ENCODE data around the gene SLC12A6.

The SLC12A6 gene

GRCh38 chr15:34339946-34340345 lies 2.4 kb upstream of the SLC12A6 start (continued):
- TF ChIP-seq ZNF202 (tag by site-specific recombination; IDR thresholded peaks at IDR 0.05; ENCODE audit: borderline replicate concordance) (no peak), ZNF513 (tag by site-specific recombination; IDR thresholded peaks at IDR 0.05) (no peak)

GRCh38 chr15:34338347-34338746 lies 766 bp upstream of the SLC12A6 start:
- H3K36me3 ChIP-seq (ENCODE audit: control insufficient read depth in 2 of 2, insufficient read depth in 1 of 2, low read length in 2 of 2): peaks cover 6 to 23% of the 10 kb centered on the region in 2 experiments; a peak in 2 of 3 replicates
- H3K4me3 ChIP-seq (ENCODE audit: low read depth, low read length): peak overlapping the region; percentile 90; the same call in 1 of the 2 replicates
- H3K9me3 ChIP-seq (ENCODE audit: control insufficient read depth, insufficient read depth, low read depth, low read length): no peaks in the 10 kb centered on the region
- CTCF ChIA-PET: interaction anchor here (0.6 to 2.0 kb wide), 2 partner anchors 28 to 230 kb away, joined by 4 to 8 read pairs; partner anchors contain the start of gene LPCAT4
- H3K4me1 ChIP-seq (ENCODE audit: control insufficient read depth, insufficient read depth, low read length): no peaks in the 10 kb centered on the region
- POLR2A ChIA-PET: interaction anchor here (0.6 to 1.4 kb wide), 7 partner anchors 9 to 245 kb away, joined by 3 to 14 read pairs (median 3); partner anchors contain the start of genes EMC7, GOLGA8B, LPCAT4 and PGBD4
- H3K27ac ChIP-seq (ENCODE audit: extremely low read depth, low read depth, low read length): no peak overlapping the region
- TF ChIP-seq ZNF354C (tag by site-specific recombination; IDR thresholded peaks at IDR 0.05; ENCODE audit: borderline replicate concordance, low read depth): no peak
- no peak for TF ChIP-seq ZNF488 (tag by site-specific recombination; IDR thresholded peaks at IDR 0.05)
- TF ChIP-seq ZNF394 (tag by site-specific recombination; IDR thresholded peaks at IDR 0.05; ENCODE audit: borderline replicate concordance): 0 out of 2 replicates have a peak, but pooled peaks have one; percentile 15
- no peak for TF ChIP-seq ZNF266 (tag by site-specific recombination; IDR thresholded peaks at IDR 0.05; ENCODE audit: low read depth)

- CTCF ChIA-PET: no interaction called here
- H3K4me1 ChIP-seq (ENCODE audit: control insufficient read depth, insufficient read depth, low read length): no peaks in the 10 kb centered on the region
- H3K27ac ChIP-seq (ENCODE audit: extremely low read depth, low read depth, low read length): no peak overlapping the region
- peaks cover 6 to 23% of the 10 kb centered on the region in 2 experiments; a peak in 2 of 3 replicates for H3K36me3 ChIP-seq (ENCODE audit: control insufficient read depth in 2 of 2, insufficient read depth in 1 of 2, low read length in 2 of 2)
- H3K9me3 ChIP-seq (ENCODE audit: control insufficient read depth, insufficient read depth, low read depth, low read length): no peaks in the 10 kb centered on the region
- POLR2A ChIA-PET: interaction anchor here (1.4 kb wide), 1 partner anchor 30 kb away, joined by 14 read pairs; the partner anchor contains the start of gene LPCAT4
- H3K4me3 ChIP-seq (ENCODE audit: low read depth, low read length): peak overlapping the region; percentile 90
- TF ChIP-seq ZNF792 (tag by site-specific recombination; IDR thresholded peaks at IDR 0.05): no peak
- TF ChIP-seq ZXDB (tag by site-specific recombination; IDR thresholded peaks at IDR 0.05): 0 out of 2 replicates have a peak, but pooled peaks have one; percentile 24
- no peak for TF ChIP-seq ZNF2 (tag by site-specific recombination; IDR thresholded peaks at IDR 0.05)
- TF ChIP-seq KLF1 (tag by site-specific recombination; IDR thresholded peaks at IDR 0.05): no peak
- no peak for TF ChIP-seq ZNF785 (tag by site-specific recombination; IDR thresholded peaks at IDR 0.05)
- TF ChIP-seq ZNF248 (tag by site-specific recombination; IDR thresholded peaks at IDR 0.05): no peak
- peak; percentile 82 for TF ChIP-seq SCRT1 (tag by site-specific recombination; IDR thresholded peaks at IDR 0.05; ENCODE audit: borderline replicate concordance)
- 0 out of 2 replicates have a peak, but pooled peaks have one; percentile 25 for TF ChIP-seq ZNF335 (tag by site-specific recombination; conservative IDR thresholded peaks at IDR 0.05)
- TF ChIP-seq REST (tag by site-specific recombination; IDR thresholded peaks at IDR 0.05): no peak
- TF ChIP-seq BCL11B (tag by site-specific recombination; IDR thresholded peaks at IDR 0.05; ENCODE audit: low read depth): no peak
- TF ChIP-seq ZNF623 (tag by site-specific recombination; IDR thresholded peaks at IDR 0.05): no peak
- TF ChIP-seq ZNF76 (tag by site-specific recombination; IDR thresholded peaks at IDR 0.05; ENCODE audit: borderline replicate concordance, low read depth): peak; percentile 90
- no peak for TF ChIP-seq PRDM1 (tag by site-specific recombination; IDR thresholded peaks at IDR 0.05)
- TF ChIP-seq ZSCAN5A (tag by site-specific recombination; IDR thresholded peaks at IDR 0.05): no peak
- TF ChIP-seq ZNF223 (tag by site-specific recombination; IDR thresholded peaks at IDR 0.05): no peak
- TF ChIP-seq ZSCAN18 (tag by site-specific recombination; IDR thresholded peaks at IDR 0.05): no peak
- TF ChIP-seq HOXA7 (CRISPR knock-in tag; IDR thresholded peaks at IDR 0.05; ENCODE audit: borderline replicate concordance): no peak
- TF ChIP-seq ZNF114 (tag by site-specific recombination; IDR thresholded peaks at IDR 0.05): no peak
These were observed 507 bp downstream of the SLC12A6 start for GRCh38 chr15:34336991-34337556.
